Liver (tissue), 9 donors: ENCODE results near the gene GRID1. TPM values are rescaled to one million over a fixed set of nuclear protein-coding genes. Genes with fewer than 3 reads are reported as not detected.

Experiments
- DNase-seq: peaks from one replicate; pipeline ENCODE4 v3.0.0-alpha.2; 2017; ENCODE audit warnings: low spot score
- H3K27ac ChIP-seq, 2 donors: one replicate each; pipeline ENCODE4 v1.7.0; 2013; ENCODE audit warnings: inconsistent platforms in 2 of 2, low read length in 2 of 2, control low read depth in 1 of 2, low read depth in 1 of 2, mild to moderate bottlenecking in 1 of 2
- H3K27me3 ChIP-seq, 4 donors: one replicate each; pipeline versions ENCODE4 v1.6.1 to v1.7.0; 2013; ENCODE audit warnings: low read length in 3 of 4, inconsistent platforms in 1 of 4, mild to moderate bottlenecking in 1 of 4, moderate library complexity in 1 of 4; ENCODE audit not compliant: control insufficient read depth in 4 of 4, insufficient read depth in 4 of 4
- H3K36me3 ChIP-seq, 4 donors: one replicate each; pipeline versions ENCODE4 v1.6.1 to v1.7.0; 2013; ENCODE audit warnings: low read length in 3 of 4, mild to moderate bottlenecking in 3 of 4, low read depth in 1 of 4, moderate library complexity in 1 of 4; ENCODE audit not compliant: control insufficient read depth in 4 of 4, insufficient read depth in 3 of 4
- H3K4me1 ChIP-seq, 4 donors: one replicate each; pipeline versions ENCODE4 v1.6.1 to v1.7.0; 2013; ENCODE audit warnings: low read length in 3 of 4, mild to moderate bottlenecking in 3 of 4, moderate library complexity in 1 of 4; ENCODE audit not compliant: control insufficient read depth in 4 of 4, insufficient read depth in 4 of 4
- H3K4me3 ChIP-seq, 3 donors: one replicate each; pipeline versions ENCODE4 v1.6.1 to v1.7.0; 2013; ENCODE audit warnings: low read length in 3 of 3, control low read depth in 1 of 3, low read depth in 1 of 3, mild to moderate bottlenecking in 1 of 3
- H3K9ac ChIP-seq, 2 donors: one replicate each; pipeline ENCODE4 v1.7.0; 2013; ENCODE audit warnings: low read length in 2 of 2, mild to moderate bottlenecking in 2 of 2, moderate library complexity in 2 of 2, control low read depth in 1 of 2, low read depth in 1 of 2
- H3K9me3 ChIP-seq, 4 donors: one replicate each; pipeline versions ENCODE4 v1.6.1 to v1.7.0; 2013; ENCODE audit warnings: low read length in 3 of 4; ENCODE audit not compliant: control insufficient read depth in 4 of 4
- HNF4A ChIP-seq, 2 donors: conservative IDR thresholded peaks; 2 replicates each; pipeline ENCODE4 v1.6.1; 2016; ENCODE audit warnings: antibody characterized with exemption in 2 of 2, mild to moderate bottlenecking in 2 of 2
- HNF4G ChIP-seq: IDR thresholded peaks from 2 replicates; pipeline ENCODE4 v1.6.1; 2016; ENCODE audit warnings: antibody characterized with exemption
- JUND ChIP-seq, 2 donors: IDR thresholded peaks; 2 replicates each; pipeline ENCODE4 v1.6.1; 2016; ENCODE audit warnings: antibody characterized with exemption in 2 of 2
- MAX ChIP-seq: IDR thresholded peaks from 2 replicates; pipeline ENCODE4 v1.6.1; 2016; ENCODE audit warnings: antibody characterized with exemption
- NR2F2 ChIP-seq: IDR thresholded peaks from 2 replicates; pipeline ENCODE4 v1.6.1; 2016; ENCODE audit warnings: antibody characterized with exemption
- RXRA ChIP-seq, 2 donors: IDR thresholded peaks; 2 replicates each; pipeline ENCODE4 v1.6.1; 2017 to 2018; ENCODE audit warnings: antibody characterized with exemption in 2 of 2, mild to moderate bottlenecking in 1 of 2
- SP1 ChIP-seq: IDR thresholded peaks from 2 replicates; pipeline ENCODE4 v1.6.1; 2018; ENCODE audit warnings: antibody characterized with exemption, mild to moderate bottlenecking
- TAF1 ChIP-seq: conservative IDR thresholded peaks from 2 replicates; pipeline ENCODE4 v1.6.1; 2016; ENCODE audit warnings: antibody characterized with exemption, mild to moderate bottlenecking
- ZBTB33 ChIP-seq: IDR thresholded peaks from 2 replicates; pipeline ENCODE4 v1.6.1; 2016; ENCODE audit warnings: antibody characterized with exemption
- WGBS: extraction: QIAGEN DNeasy Blood & Tissue Kit; methylation state at CpG from one replicate; pipeline ENCODE4 v1.1.7; 2013; 5-methylcytosine and 5-hydroxymethylcytosine counted together
- polyA plus RNA-seq, 2 donors: library from polyadenylated mRNA; stranded (reverse) in 1 of 2; unstranded in 1 of 2; fragments of 200-250 nt in 1 of 2; fragments of >200 nt in 1 of 2; fragmentation: Nextera tagmentation in 1 of 2; extraction: Ambion mirVana in 1 of 2; gene quantifications; one replicate each; pipeline versions ENCODE4 v1.2.1 to v1.2.3, GENCODE V29; 2013 to 2015
- total RNA-seq, 2 donors: library from RNA; depleted of rRNA; stranded (reverse); fragments of >200 nt; gene quantifications; one replicate each; pipeline ENCODE4 v1.2.3, GENCODE V29; 2014
- TF ChIP-seq, protein P1 (sequence below): IDR thresholded peaks from 2 replicates; pipeline ENCODE4 v1.6.1; 2016; ENCODE audit warnings: antibody characterized with exemption, mild to moderate bottlenecking
- TF ChIP-seq, protein P2 (sequence below): fragments of 150-350 bp; IDR thresholded peaks from 2 replicates; pipeline ENCODE4 v1.5.1; 2017; ENCODE audit warnings: improper control_type of control experiment, low read depth, low read length; ENCODE audit not compliant: missing input control
- donor health status: healthy.
- donor health status: healthy.
- donor health status: healthy.
- donor health status: healthy.
- donor health status: healthy.

The GRID1 gene
- total and polyA plus RNA-seq, 4 donors = 0.09 to 0.17 (median 0.14) TPM; not detected in 1

DNA sequence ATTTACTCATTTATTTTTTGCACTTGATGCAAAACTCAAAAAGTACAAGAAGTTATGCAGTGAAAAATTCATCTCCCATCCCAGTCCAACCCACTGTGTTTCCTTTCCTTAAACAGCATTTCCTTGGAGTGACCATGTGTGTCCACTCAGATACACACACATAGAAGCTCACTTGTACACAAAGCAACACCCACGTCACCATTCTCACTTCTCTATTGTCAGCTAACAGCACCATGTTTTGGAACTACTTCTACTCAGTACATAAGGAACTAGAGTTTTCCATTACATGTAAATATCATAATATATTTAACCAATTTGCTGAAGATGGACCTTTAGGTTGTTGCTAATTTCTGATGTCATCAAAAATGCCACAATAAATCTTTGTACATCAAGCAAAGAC lies 167.6 kb downstream of the GRID1 start:
- WGBS = 27% methylated on average over 1 of the region's 1 CpG
- no peak for TF ChIP-seq ZBTB33
- no peak for TF ChIP-seq NR2F2
- no peak for TF ChIP-seq HNF4A (conservative IDR thresholded peaks at IDR 0.05)
- TF ChIP-seq, protein P1, sequence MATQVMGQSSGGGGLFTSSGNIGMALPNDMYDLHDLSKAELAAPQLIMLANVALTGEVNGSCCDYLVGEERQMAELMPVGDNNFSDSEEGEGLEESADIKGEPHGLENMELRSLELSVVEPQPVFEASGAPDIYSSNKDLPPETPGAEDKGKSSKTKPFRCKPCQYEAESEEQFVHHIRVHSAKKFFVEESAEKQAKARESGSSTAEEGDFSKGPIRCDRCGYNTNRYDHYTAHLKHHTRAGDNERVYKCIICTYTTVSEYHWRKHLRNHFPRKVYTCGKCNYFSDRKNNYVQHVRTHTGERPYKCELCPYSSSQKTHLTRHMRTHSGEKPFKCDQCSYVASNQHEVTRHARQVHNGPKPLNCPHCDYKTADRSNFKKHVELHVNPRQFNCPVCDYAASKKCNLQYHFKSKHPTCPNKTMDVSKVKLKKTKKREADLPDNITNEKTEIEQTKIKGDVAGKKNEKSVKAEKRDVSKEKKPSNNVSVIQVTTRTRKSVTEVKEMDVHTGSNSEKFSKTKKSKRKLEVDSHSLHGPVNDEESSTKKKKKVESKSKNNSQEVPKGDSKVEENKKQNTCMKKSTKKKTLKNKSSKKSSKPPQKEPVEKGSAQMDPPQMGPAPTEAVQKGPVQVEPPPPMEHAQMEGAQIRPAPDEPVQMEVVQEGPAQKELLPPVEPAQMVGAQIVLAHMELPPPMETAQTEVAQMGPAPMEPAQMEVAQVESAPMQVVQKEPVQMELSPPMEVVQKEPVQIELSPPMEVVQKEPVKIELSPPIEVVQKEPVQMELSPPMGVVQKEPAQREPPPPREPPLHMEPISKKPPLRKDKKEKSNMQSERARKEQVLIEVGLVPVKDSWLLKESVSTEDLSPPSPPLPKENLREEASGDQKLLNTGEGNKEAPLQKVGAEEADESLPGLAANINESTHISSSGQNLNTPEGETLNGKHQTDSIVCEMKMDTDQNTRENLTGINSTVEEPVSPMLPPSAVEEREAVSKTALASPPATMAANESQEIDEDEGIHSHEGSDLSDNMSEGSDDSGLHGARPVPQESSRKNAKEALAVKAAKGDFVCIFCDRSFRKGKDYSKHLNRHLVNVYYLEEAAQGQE = no peak
- no peak for TF ChIP-seq HNF4G
- no peak for TF ChIP-seq MAX

GRCh38 chr10:86198271-86198670 lies 168.3 kb downstream of the GRID1 start:
- Histone ChIP-seq H3K4me1 (no peaks in the 10 kb centered on the region), H3K27me3 (no peaks in the 10 kb centered on the region), H3K9me3 (no peaks in the 10 kb centered on the region), H3K36me3 (no peaks in the 10 kb centered on the region), H3K4me3 (no peak overlapping the region), H3K9ac (no peak overlapping the region), H3K27ac (no peak overlapping the region)
- DNase-seq = no peak
- WGBS = 81% methylated on average over 4 of the region's 4 CpGs
- TF ChIP-seq MAX (no peak), NR2F2 (no peak), ZBTB33 (no peak), TAF1 (no peak), RXRA (IDR thresholded peaks at IDR 0.05) (no peak), HNF4A (conservative IDR thresholded peaks at IDR 0.05) (no peak), SP1 (no peak), JUND (IDR thresholded peaks at IDR 0.05) (no peak)
- TF ChIP-seq, protein P2, sequence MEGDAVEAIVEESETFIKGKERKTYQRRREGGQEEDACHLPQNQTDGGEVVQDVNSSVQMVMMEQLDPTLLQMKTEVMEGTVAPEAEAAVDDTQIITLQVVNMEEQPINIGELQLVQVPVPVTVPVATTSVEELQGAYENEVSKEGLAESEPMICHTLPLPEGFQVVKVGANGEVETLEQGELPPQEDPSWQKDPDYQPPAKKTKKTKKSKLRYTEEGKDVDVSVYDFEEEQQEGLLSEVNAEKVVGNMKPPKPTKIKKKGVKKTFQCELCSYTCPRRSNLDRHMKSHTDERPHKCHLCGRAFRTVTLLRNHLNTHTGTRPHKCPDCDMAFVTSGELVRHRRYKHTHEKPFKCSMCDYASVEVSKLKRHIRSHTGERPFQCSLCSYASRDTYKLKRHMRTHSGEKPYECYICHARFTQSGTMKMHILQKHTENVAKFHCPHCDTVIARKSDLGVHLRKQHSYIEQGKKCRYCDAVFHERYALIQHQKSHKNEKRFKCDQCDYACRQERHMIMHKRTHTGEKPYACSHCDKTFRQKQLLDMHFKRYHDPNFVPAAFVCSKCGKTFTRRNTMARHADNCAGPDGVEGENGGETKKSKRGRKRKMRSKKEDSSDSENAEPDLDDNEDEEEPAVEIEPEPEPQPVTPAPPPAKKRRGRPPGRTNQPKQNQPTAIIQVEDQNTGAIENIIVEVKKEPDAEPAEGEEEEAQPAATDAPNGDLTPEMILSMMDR = no peak
- TF ChIP-seq, protein P1 = no peak

More for the DNA sequence above, 167.6 kb downstream of the GRID1 start:
- no peaks in the 10 kb centered on the region for H3K4me1 ChIP-seq
- H3K27me3 ChIP-seq = no peaks in the 10 kb centered on the region
- H3K9me3 ChIP-seq = no peaks in the 10 kb centered on the region
- no peaks in the 10 kb centered on the region for H3K36me3 ChIP-seq
- no peak overlapping the region for H3K9ac ChIP-seq
- no peak overlapping the region for H3K27ac ChIP-seq
- DNase-seq = no peak
- no peak overlapping the region for H3K4me3 ChIP-seq
